Spinal cord (tissue), 10 donors: ENCODE results near the gene ZNF26. TPM values are rescaled to one million over a fixed set of nuclear protein-coding genes. Genes with fewer than 3 reads are reported as not detected.
"Not testable (repeated sequence)": the region's sequence is repeated elsewhere in the genome, so short reads cannot be mapped to it uniquely, and the experiment has no call there.

Experiments used
- DNase-seq, 6 donors: peaks; one replicate each; pipeline versions ENCODE4 v3.0.0 to v3.0.0-alpha.2; 2013 to 2015; ENCODE audit warnings: low spot score in 6 of 6, low read depth in 4 of 6
- H3K27ac ChIP-seq: one replicate; pipeline ENCODE4 v1.5.1; 2013; ENCODE audit warnings: low read depth, low read length, control low read depth
- H3K27me3 ChIP-seq: one replicate; pipeline ENCODE4 v1.6.1; 2013; ENCODE audit warnings: low read length; ENCODE audit not compliant: control insufficient read depth, insufficient read depth
- H3K36me3 ChIP-seq: one replicate; pipeline ENCODE4 v1.6.1; 2013; ENCODE audit warnings: low read length; ENCODE audit not compliant: control insufficient read depth, insufficient read depth
- H3K4me1 ChIP-seq: one replicate; pipeline ENCODE4 v1.6.1; 2013; ENCODE audit warnings: low read length; ENCODE audit not compliant: control insufficient read depth, insufficient read depth
- H3K4me3 ChIP-seq: one replicate; pipeline ENCODE4 v1.5.1; 2013; ENCODE audit warnings: low read depth, low read length, control low read depth
- H3K9me3 ChIP-seq: one replicate; pipeline ENCODE4 v1.6.1; 2013; ENCODE audit warnings: low read length; ENCODE audit not compliant: control insufficient read depth, insufficient read depth
- WGBS: methylation state at CpG from one replicate; pipeline ENCODE4 v1.1.5; 2013; ENCODE audit warnings: missing lambda C conversion rate; ENCODE audit not compliant: insufficient coverage; 5-methylcytosine and 5-hydroxymethylcytosine counted together
- polyA plus RNA-seq, 2 donors: library from polyadenylated mRNA; unstranded; fragments of 120-200 nt; gene quantifications; one replicate each; pipeline ENCODE4 v1.2.1, GENCODE V29; 2013; ENCODE audit not compliant: insufficient read length in 2 of 2
- total RNA-seq, 2 donors: library from RNA; depleted of rRNA in 1 of 2; stranded (reverse); fragments of 120-200 nt in 1 of 2; fragments of >200 nt in 1 of 2; gene quantifications; one replicate each; pipeline versions ENCODE4 v1.2.3 to v1.2.4, GENCODE V29; 2013 to 2014
- donor health status: healthy.

Gene ZNF26
- total and polyA plus RNA-seq, 4 donors: 9.4 to 13.8 (median 11.2) TPM

GRCh38 chr12:132976870-132977269, 9.3 kb upstream of the ZNF26 start:
- WGBS: 35% methylated on average over 13 of the region's 13 CpGs
- not testable (repeated sequence) for H3K9me3 ChIP-seq, H3K27me3 ChIP-seq, H3K27ac ChIP-seq, H3K4me3 ChIP-seq, H3K36me3 ChIP-seq, H3K4me1 ChIP-seq, DNase-seq

DNA sequence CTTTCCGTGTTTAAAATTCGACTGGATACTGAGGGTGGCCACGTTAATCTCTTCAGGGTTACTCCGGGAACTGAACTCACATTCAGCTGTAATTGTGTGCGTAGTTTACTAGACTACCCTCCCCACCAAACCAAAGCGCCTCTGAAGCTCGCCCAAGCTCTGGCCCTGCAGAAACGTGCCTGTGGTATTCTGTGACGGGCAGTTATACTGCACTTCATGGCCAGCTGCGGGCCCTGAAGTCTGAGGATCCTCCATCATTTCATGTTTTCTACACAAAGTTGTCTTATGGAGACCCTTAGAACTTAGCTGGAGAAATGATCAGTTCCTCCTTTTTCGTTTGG, 688 bp downstream of the ZNF26 start:
- H3K27me3 ChIP-seq: no peaks in the 10 kb centered on the region

DNA sequence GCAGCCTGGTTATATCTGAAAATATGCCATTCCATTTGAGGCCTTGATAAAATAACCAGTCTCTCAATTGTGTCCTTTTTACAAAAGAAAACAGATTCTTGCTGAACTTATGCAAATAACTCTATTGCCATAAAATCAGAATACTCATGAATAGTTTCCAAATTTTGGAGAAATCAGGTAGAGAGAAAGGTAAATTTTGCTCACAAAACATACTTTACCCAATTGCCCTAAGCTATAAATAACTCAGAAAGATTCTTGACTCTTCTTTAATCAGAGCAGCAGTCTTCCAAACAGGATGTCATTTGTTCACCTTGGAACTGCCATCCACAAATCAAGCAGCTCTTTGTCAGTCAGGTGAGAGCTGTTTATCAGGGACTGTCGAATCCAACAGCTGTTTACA, 12.6 kb downstream of the ZNF26 start:
- Histone ChIP-seq H3K27ac (no peak overlapping the region), H3K4me3 (no peak overlapping the region), H3K9me3 (peaks cover 42% of the 10 kb centered on the region), H3K36me3 (peaks cover 5% of the 10 kb centered on the region), H3K27me3 (no peaks in the 10 kb centered on the region), H3K4me1 (no peaks in the 10 kb centered on the region)
- DNase-seq: no peak
- WGBS: 44% methylated on average over 1 of the region's 1 CpG

More for the DNA sequence above, 688 bp downstream of the ZNF26 start:
- peaks cover 11% of the 10 kb centered on the region for H3K9me3 ChIP-seq
- WGBS: 10% methylated on average over 8 of the region's 11 CpGs
- no peak for DNase-seq
- H3K4me1 ChIP-seq: peaks cover 13% of the 10 kb centered on the region
- no peak overlapping the region for H3K27ac ChIP-seq
- H3K36me3 ChIP-seq: peaks cover 3% of the 10 kb centered on the region
- peak overlapping the region; percentile 95 for H3K4me3 ChIP-seq

- no peak overlapping the region for H3K4me3 ChIP-seq
- WGBS: no CpG with 5 or more reads among the region's 6 CpGs
- DNase-seq: no peak
- H3K27me3 ChIP-seq: no peaks in the 10 kb centered on the region
- peaks cover 45% of the 10 kb centered on the region for H3K36me3 ChIP-seq
- H3K9me3 ChIP-seq: peaks cover 37% of the 10 kb centered on the region
- no peak overlapping the region for H3K27ac ChIP-seq
- no peaks in the 10 kb centered on the region for H3K4me1 ChIP-seq
Measured at GRCh38 chr12:133010657-133011297, 24.6 kb downstream of the ZNF26 start.

DNA sequence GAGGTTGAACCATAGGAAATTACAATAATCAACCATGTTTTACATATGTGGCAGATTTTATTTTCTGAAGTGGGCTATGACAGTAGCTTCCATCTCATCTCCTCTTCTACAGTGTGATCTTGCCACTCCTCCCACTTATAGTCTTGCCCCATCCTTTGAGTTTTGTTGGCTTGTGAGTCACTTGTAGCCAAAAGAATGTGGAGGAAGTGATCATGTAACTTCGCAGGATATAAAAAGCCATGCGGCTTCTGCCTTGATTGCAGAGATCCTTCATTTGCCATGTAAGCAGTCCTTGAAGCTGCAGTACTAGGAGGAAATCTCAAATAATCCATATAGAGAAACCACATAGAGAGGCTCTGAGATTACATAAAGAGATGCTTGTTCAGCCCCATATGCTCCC, 37.4 kb downstream of the ZNF26 start:
- DNase-seq: no peak
- Histone ChIP-seq H3K9me3 (no peaks in the 10 kb centered on the region), H3K27ac (no peak overlapping the region), H3K4me1 (no peaks in the 10 kb centered on the region), H3K36me3 (peaks cover 3% of the 10 kb centered on the region), H3K27me3 (no peaks in the 10 kb centered on the region), H3K4me3 (no peak overlapping the region)
- WGBS: 100% methylated on average over 1 of the region's 2 CpGs

DNA sequence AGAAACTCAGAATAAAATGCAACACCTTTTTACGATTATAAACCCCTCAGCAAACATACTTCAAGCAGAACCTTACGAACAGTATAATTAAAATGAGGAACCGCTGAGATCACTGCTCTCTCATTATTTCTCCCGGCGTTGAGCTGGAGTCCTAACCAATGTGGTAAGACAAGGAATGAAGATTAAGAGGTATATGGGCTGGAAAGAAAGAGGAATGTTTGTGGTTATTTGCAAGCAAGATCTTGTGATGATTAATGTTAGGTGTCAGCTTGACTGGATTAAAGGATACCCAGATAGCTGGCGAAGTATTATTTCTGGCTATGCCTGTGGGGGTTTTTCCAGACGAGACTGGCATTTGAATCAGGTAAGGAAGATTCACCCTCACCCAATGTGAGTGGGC, 40.8 kb downstream of the ZNF26 start:
- Histone ChIP-seq H3K9me3 (peaks cover 4% of the 10 kb centered on the region), H3K27me3 (no peaks in the 10 kb centered on the region), H3K36me3 (peaks cover 3% of the 10 kb centered on the region), H3K4me1 (no peaks in the 10 kb centered on the region), H3K4me3 (no peak overlapping the region), H3K27ac (no peak overlapping the region)
- no peak for DNase-seq
- WGBS: 89% methylated on average over 4 of the region's 7 CpGs

- under 1% methylated on average over 99 of the region's 103 CpGs for WGBS
- peaks cover 20% of the 10 kb centered on the region for H3K9me3 ChIP-seq
- peak; percentile 95 to 100 (median 97) for DNase-seq
Measured at GRCh38 chr12:133037207-133038005, 51.2 kb downstream of the ZNF26 start, which contains the start of gene ZNF84. ZNF84 (plus strand) TSS chr12:133037509; CDS start chr12:133041468, 3,959 bp downstream.

DNA sequence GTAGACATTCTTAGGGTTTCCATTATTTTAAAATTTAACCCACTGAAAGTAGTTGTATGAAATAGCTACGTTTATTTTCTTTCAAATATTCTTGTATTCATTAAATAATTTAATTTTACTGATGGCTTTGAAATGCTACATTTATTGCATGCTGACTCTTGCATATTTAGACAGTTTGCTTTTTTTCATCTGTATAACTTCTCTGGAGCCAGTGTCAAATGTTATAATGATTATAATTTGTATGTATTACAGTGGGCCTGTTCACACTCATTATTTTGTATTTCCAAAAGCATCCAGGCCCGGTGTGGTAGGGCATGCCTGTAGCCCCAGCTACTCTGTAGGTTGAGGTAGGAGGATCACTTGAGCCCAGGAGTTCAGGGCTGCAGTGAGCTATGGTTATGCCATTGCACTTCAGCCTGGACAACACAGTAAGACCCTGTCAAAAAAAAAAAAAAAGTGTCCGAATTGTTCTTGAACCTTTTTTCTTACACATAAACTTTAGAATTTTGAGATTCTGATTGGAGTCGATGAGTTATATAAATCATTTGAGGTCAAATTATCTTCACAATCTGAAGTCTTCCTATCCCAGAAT, 52.0 kb downstream of the ZNF26 start:
- peaks cover 24% of the 10 kb centered on the region for H3K9me3 ChIP-seq
- DNase-seq: peak in 1 of 6 donors; percentile 4
- H3K36me3 ChIP-seq: peaks cover 8% of the 10 kb centered on the region
- peak overlapping the region; percentile 92 for H3K27ac ChIP-seq
- no peaks in the 10 kb centered on the region for H3K4me1 ChIP-seq
- WGBS: no CpG with 5 or more reads among the region's 4 CpGs
- no peaks in the 10 kb centered on the region for H3K27me3 ChIP-seq
- peak overlapping the region; percentile 68 for H3K4me3 ChIP-seq

More at GRCh38 chr12:133037207-133038005, 51.2 kb downstream of the ZNF26 start, which contains the start of gene ZNF84:
- H3K4me3 ChIP-seq: peak within 1 kb of the TSS; percentile 68
- H3K36me3 ChIP-seq: peaks cover 5% of the 10 kb centered on the region
- no peaks in the 10 kb centered on the region for H3K27me3 ChIP-seq
- peak within 1 kb of the TSS; percentile 92 for H3K27ac ChIP-seq
- H3K4me1 ChIP-seq: no peaks in the 10 kb centered on the region

DNA sequence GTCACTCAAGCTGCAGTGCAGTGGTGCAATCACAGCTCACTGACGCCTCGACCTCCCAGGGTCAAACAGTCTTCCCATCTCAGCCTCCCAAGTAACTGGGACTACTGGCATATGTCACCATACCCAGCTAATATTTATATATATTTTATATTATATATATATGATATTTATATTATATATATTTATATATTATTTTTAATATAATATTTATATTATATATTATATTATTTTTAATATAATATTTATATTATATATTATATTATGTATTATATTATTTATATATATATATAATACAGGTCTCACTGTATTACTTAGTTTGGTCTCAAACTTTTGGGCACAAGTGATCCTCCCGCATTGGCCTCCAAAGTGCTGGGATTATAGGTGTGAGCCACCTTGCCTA, 60.5 kb downstream of the ZNF26 start:
- WGBS: no CpG with 5 or more reads among the region's 3 CpGs
- Histone ChIP-seq H3K36me3 (peaks cover 49% of the 10 kb centered on the region), H3K4me1 (no peaks in the 10 kb centered on the region), H3K27ac (no peak overlapping the region), H3K4me3 (no peak overlapping the region), H3K27me3 (no peaks in the 10 kb centered on the region), H3K9me3 (peaks cover 47% of the 10 kb centered on the region)
- DNase-seq: no peak
